Neural progenitor cell (in vitro differentiated cells): ENCODE results near the gene DNAJB14.
"Not testable (repeated sequence)": the region's sequence is repeated elsewhere in the genome, so short reads cannot be mapped to it uniquely, and the experiment has no call there.

Experiments
- CTCF ChIP-seq: fragments of 200-600 bp; sonication (generic); IDR thresholded peaks from 2 replicates; pipeline ENCODE4 v1.5.1; 2017; ENCODE audit warnings: antibody characterized with exemption, mild to moderate bottlenecking
- EZH2 ChIP-seq: fragments of 200-600 bp; sonication (generic); IDR thresholded peaks from 2 replicates; pipeline ENCODE4 v1.6.1; 2017; ENCODE audit warnings: antibody characterized with exemption, mild to moderate bottlenecking, moderate library complexity

- not testable (repeated sequence) for TF ChIP-seq CTCF, EZH2
Observed at GRCh38 chr4:99958207-99958606, 11.8 kb upstream of the DNAJB14 start.
